T-cell (primary cell): ENCODE measurements around the gene LDHA. TPM values are rescaled to one million over a fixed set of nuclear protein-coding genes. Genes with fewer than 3 reads are reported as not detected.

ENCODE experiments used
- ATAC-seq, 4 experiments: fragments of 200-7000 bp in 3 of 4; fragments of 150-1000 bp in 1 of 4; cut with Tn5 transposase; replicated peaks in 1 of 4; 1 replicate in 3 of 4; 2 replicates in 1 of 4; pipeline ENCODE4 v1.10.0; 2021; ENCODE audit warnings: moderate library complexity in 3 of 4, mild to moderate bottlenecking in 2 of 4, moderate number of reproducible peaks in 1 of 4
- CTCF ChIA-PET, 2 donors: fragments of 300-600 bp; sonication (Branson Sonifier 250); formaldehyde crosslinking; loops; one replicate each; lab custom pipeline; 2022; ENCODE audit warnings: antibody characterized with exemption in 2 of 2; lab: Charles Lee
- POLR2A ChIA-PET, 2 donors: fragments of 300-600 bp; sonication (Branson Sonifier 250); formaldehyde crosslinking; loops; one replicate each; lab custom pipeline; 2022; ENCODE audit warnings: antibody characterized with exemption in 2 of 2; lab: Charles Lee
- DNase-seq, 35 experiments: peaks; one replicate each; pipeline versions ENCODE4 v3.0.0 to v3.0.0-alpha.2; 2013 to 2023
- H3K27ac ChIP-seq: one replicate; pipeline ENCODE4 v1.5.1; 2013; ENCODE audit warnings: low read length
- H3K27me3 ChIP-seq, 2 experiments: replicated peaks in 1 of 2; 1 replicate in 1 of 2; 2 replicates in 1 of 2; pipeline versions ENCODE4 v1.6.1 to v1.7.0; 2013; ENCODE audit warnings: low read length in 1 of 2, mixed read lengths in 1 of 2; ENCODE audit not compliant: control insufficient read depth in 2 of 2, insufficient read depth in 2 of 2; ENCODE audit errors: extremely low read depth in 1 of 2
- H3K36me3 ChIP-seq, 2 donors: 1 replicate in 1 of 2; 2 replicates in 1 of 2; pipeline versions ENCODE4 v1.6.1 to v1.7.0; 2013; ENCODE audit warnings: low read length in 1 of 2; ENCODE audit not compliant: control insufficient read depth in 2 of 2, insufficient read depth in 1 of 2; ENCODE audit errors: extremely low read depth in 1 of 2
- H3K4me1 ChIP-seq, 2 experiments: 1 replicate in 1 of 2; 2 replicates in 1 of 2; pipeline versions ENCODE4 v1.6.1 to v1.7.0; 2013; ENCODE audit warnings: low read length in 2 of 2, mixed read lengths in 1 of 2; ENCODE audit not compliant: insufficient read depth in 2 of 2, control insufficient read depth in 1 of 2; ENCODE audit errors: extremely low read depth in 1 of 2
- H3K4me3 ChIP-seq, 2 donors: 1 replicate in 1 of 2; 2 replicates in 1 of 2; pipeline versions ENCODE4 v1.5.1 to v1.7.0; 2013; ENCODE audit warnings: mild to moderate bottlenecking in 2 of 2, low read length in 1 of 2, moderate library complexity in 1 of 2; ENCODE audit not compliant: control insufficient read depth in 1 of 2; ENCODE audit errors: extremely low read depth in 1 of 2
- H3K9me3 ChIP-seq: 2 replicates; pipeline ENCODE4 v1.7.0; 2013
- H3K27ac Mint-ChIP-seq, 2 donors: one replicate each; pipeline ENCODE4 v1.8.0; 2020 to 2021; ENCODE audit warnings: mild to moderate bottlenecking in 2 of 2, mixed read lengths in 2 of 2
- H3K27me3 Mint-ChIP-seq, 2 donors: one replicate each; pipeline ENCODE4 v1.8.0; 2021 to 2022; ENCODE audit warnings: mixed read lengths in 2 of 2
- H3K36me3 Mint-ChIP-seq: one replicate; pipeline ENCODE4 v1.8.0; 2021; ENCODE audit warnings: mixed read lengths
- H3K4me1 Mint-ChIP-seq, 3 donors: one replicate each; pipeline ENCODE4 v1.8.0; 2020 to 2022; ENCODE audit warnings: mixed read lengths in 3 of 3, mild to moderate bottlenecking in 1 of 3
- H3K4me3 Mint-ChIP-seq, 3 donors: one replicate each; pipeline ENCODE4 v1.8.0; 2020 to 2022; ENCODE audit warnings: mild to moderate bottlenecking in 3 of 3, mixed read lengths in 3 of 3, moderate library complexity in 3 of 3
- H3K9me3 Mint-ChIP-seq, 3 donors: one replicate each; pipeline ENCODE4 v1.8.0; 2020 to 2022; ENCODE audit warnings: mixed read lengths in 3 of 3
- WGBS: methylation state at CpG from one replicate; pipeline ENCODE4 v1.1.5; 2013; ENCODE audit warnings: missing lambda C conversion rate; ENCODE audit not compliant: insufficient coverage; 5-methylcytosine and 5-hydroxymethylcytosine counted together
- total RNA-seq, 35 experiments: library from RNA in 6 of 35; stranded (reverse) in 6 of 35; fragments of 120-200 nt in 1 of 35; gene quantifications; one replicate each; pipeline versions ENCODE4 v1.2.1 to v1.2.4 and lab custom pipeline; 2013 to 2026

The LDHA gene
- total RNA-seq, 5 donors from 2014 or later (not counting 1 experiment from before 2014, with no cell fraction given) = 130 to 323 (median 161) TPM

GRCh38 chr11:18452927-18453326 is 58.6 kb downstream of the LDHA start:
- POLR2A ChIA-PET = interaction anchor here in 1 of 2 donors (0.6 kb wide), 2 partner anchors 136 to 146 kb away, joined by 4 read pairs; no protein-coding TSS in a partner anchor
- peaks cover 8 to 16% of the 10 kb centered on the region in 2 donors for H3K27me3 Mint-ChIP-seq
- H3K4me1 Mint-ChIP-seq = peaks cover 0 to 2% (median 0%) of the 10 kb centered on the region in 3 donors
- H3K9me3 ChIP-seq = no peaks in the 10 kb centered on the region
- ATAC-seq (no peak), DNase-seq (no peak)
- no peaks in the 10 kb centered on the region for H3K36me3 Mint-ChIP-seq
- WGBS = 100% methylated on average over 1 of the region's 2 CpGs
- H3K4me1 ChIP-seq = no peaks in the 10 kb centered on the region
- peaks cover 0 to 7% of the 10 kb centered on the region in 2 experiments for H3K27me3 ChIP-seq
- H3K4me3 Mint-ChIP-seq = no peak overlapping the region
- H3K27ac ChIP-seq = no peak overlapping the region
- no peaks in the 10 kb centered on the region for H3K36me3 ChIP-seq
- no peak overlapping the region for H3K4me3 ChIP-seq
- CTCF ChIA-PET = no interaction called here
- H3K9me3 Mint-ChIP-seq = no peaks in the 10 kb centered on the region
- no peak overlapping the region for H3K27ac Mint-ChIP-seq

GRCh38 chr11:18455686-18456372 is 61.5 kb downstream of the LDHA start, which contains the start of gene LDHAL6A:
TSS of gene LDHAL6A (plus strand) at chr11:18455856. CDS start at chr11:18456681, 825 bp downstream.
- peaks cover 0 to 7% of the 10 kb centered on the region in 2 experiments for H3K27me3 ChIP-seq
- H3K4me1 ChIP-seq = no peaks in the 10 kb centered on the region
- ChIA-PET CTCF (interaction anchor here in 1 of 2 donors (1.1 kb wide), 1 partner anchor 340 kb away, joined by 3 read pairs; no protein-coding TSS in a partner anchor), POLR2A (no interaction called here)
- Mint-ChIP-seq H3K27me3 (peaks cover 5% of the 10 kb centered on the region in 2 donors), H3K4me1 (peaks cover 0 to 2% (median 0%) of the 10 kb centered on the region in 3 donors), H3K27ac (no peak within 1 kb of the TSS), H3K36me3 (no peaks in the 10 kb centered on the region), H3K4me3 (peak within 1 kb of the TSS in 1 of 3 donors; percentile 56), H3K9me3 (no peaks in the 10 kb centered on the region)
- WGBS = 65% methylated on average over 37 of the region's 47 CpGs
- DNase-seq (peak in 11 of 35 experiments; percentile 1 to 44 (median 14)), ATAC-seq (peak in 2 of 4 experiments; percentile 33 to 48)
- H3K4me3 ChIP-seq = no peak within 1 kb of the TSS
- no peaks in the 10 kb centered on the region for H3K9me3 ChIP-seq
- no peak within 1 kb of the TSS for H3K27ac ChIP-seq
- no peaks in the 10 kb centered on the region for H3K36me3 ChIP-seq

GRCh38 chr11:18457450-18457849 is 63.1 kb downstream of the LDHA start:
- Mint-ChIP-seq H3K27me3 (peaks cover 4 to 5% of the 10 kb centered on the region in 2 donors), H3K4me3 (no peak overlapping the region), H3K9me3 (no peaks in the 10 kb centered on the region), H3K27ac (no peak overlapping the region), H3K36me3 (no peaks in the 10 kb centered on the region), H3K4me1 (peaks cover 0 to 2% (median 0%) of the 10 kb centered on the region in 3 donors)
- no peak for ATAC-seq
- DNase-seq = no peak
- Histone ChIP-seq H3K27ac (no peak overlapping the region), H3K36me3 (no peaks in the 10 kb centered on the region), H3K4me3 (no peak overlapping the region), H3K27me3 (peaks cover 0 to 7% of the 10 kb centered on the region in 2 experiments), H3K9me3 (no peaks in the 10 kb centered on the region), H3K4me1 (no peaks in the 10 kb centered on the region)
- POLR2A ChIA-PET = no interaction called here
- 17% methylated on average over 1 of the region's 3 CpGs for WGBS
- CTCF ChIA-PET = no interaction called here

Other genes starting within 250 kb of the LDHA start
- not detected for gene MRGPRX4, start 221.7 kb upstream of the LDHA start, total RNA-seq
- gene SAA4, start 157.8 kb upstream of the LDHA start, total RNA-seq = under 1 TPM in 3 of 5 donors, not detected in 2; 0.54 to 0.93 (median 0.63) TPM
- gene SAA2, start 145.9 kb upstream of the LDHA start, total RNA-seq = 10 to 100 TPM in 1 of 5 donors, 1 to 10 TPM in 2, not detected in 2; 7.4 to 10.2 (median 8.3) TPM
- gene SAA1, start 128.3 kb upstream of the LDHA start, total RNA-seq = 10 to 100 TPM in 1 of 5 donors, 1 to 10 TPM in 2, not detected in 2; 7.6 to 12.9 (median 9.4) TPM
- 10 to 100 TPM; 12.9 to 17.9 (median 14.3) TPM for gene HPS5, start 72.4 kb upstream of the LDHA start, total RNA-seq
- gene GTF2H1, start 72.0 kb upstream of the LDHA start, total RNA-seq = 10 to 100 TPM; 25.9 to 44.8 (median 37.5) TPM
- under 1 TPM in 1 of 5 donors, not detected in 4; 0.82 TPM for gene LDHC, start 17.8 kb downstream of the LDHA start, total RNA-seq
- gene LDHAL6A, start 61.3 kb downstream of the LDHA start, total RNA-seq = under 1 TPM in 1 of 5 donors, not detected in 4; 0.46 TPM
- gene TSG101, start 132.4 kb downstream of the LDHA start, total RNA-seq = 10 to 100 TPM; 13.6 to 38.8 (median 36.1) TPM
- gene UEVLD, start 194.2 kb downstream of the LDHA start, total RNA-seq = 1 to 10 TPM; 3.9 to 9.0 (median 7.1) TPM
- under 1 TPM in 1 of 5 donors, not detected in 4; 0.59 TPM for gene MISFA, start 205.2 kb downstream of the LDHA start, total RNA-seq
- gene SPTY2D1, start 239.8 kb downstream of the LDHA start, total RNA-seq = 10 to 100 TPM; 18.2 to 46.2 (median 22.2) TPM